ENCODE results near the gene STXBP6. TPM values are rescaled to one million over a fixed set of nuclear protein-coding genes. Genes with fewer than 3 reads are reported as not detected.

Gene STXBP6
- total and polyA plus RNA-seq, 10 of the 15 experiments (the other 5 are each of a cell fraction or from before 2014, with no cell fraction given) = 1.2 to 47.3 (median 1.9) TPM

DNA sequence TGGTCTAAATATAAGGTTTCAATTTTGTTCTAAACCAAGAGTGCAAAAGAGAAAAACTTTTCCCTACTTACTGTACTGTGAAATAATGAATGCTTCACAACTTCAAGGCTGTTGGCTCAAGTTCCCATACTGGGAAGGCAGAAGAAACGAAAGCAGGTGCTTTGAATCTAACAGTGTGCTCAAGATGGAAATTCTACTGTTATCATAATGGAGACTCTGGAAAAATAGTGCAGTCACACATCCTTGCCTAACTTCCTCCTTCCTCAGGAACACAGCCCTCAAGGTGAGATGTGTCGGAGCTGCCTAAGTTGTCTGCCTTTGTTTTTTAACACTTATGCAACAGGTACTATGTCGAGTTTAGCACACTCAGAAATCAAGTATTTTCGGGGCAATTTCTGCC, 131.1 kb downstream of the STXBP6 start:
- SMC1A ChIA-PET (ENCODE audit: uncharacterized antibody, unreplicated experiment) = interaction anchor here (1.0 to 2.1 kb wide), 4 partner anchors 8 to 59 kb away, joined by 3 to 11 read pairs (median 3); no protein-coding TSS in a partner anchor
- in situ Hi-C loops (cut with MboI) (no loop called here), intact Hi-C loops (cut with micrococcal nuclease; ENCODE audit: unreplicated experiment) (no loop called here)
- Histone ChIP-seq H3K9me3 (replicated peaks; ENCODE audit: control insufficient read depth, insufficient read depth, low read length) (no peaks in the 10 kb centered on the region), H3K9ac (ENCODE audit: control insufficient read depth, insufficient read depth, low read length) (no peak overlapping the region), H3K4me3 (no peak overlapping the region), H3K27ac (ENCODE audit: control insufficient read depth, insufficient read depth) (no peak overlapping the region), H2AFZ (ENCODE audit: control insufficient read depth, low read depth, low read length) (no peak overlapping the region), H3K36me3 (ENCODE audit: control insufficient read depth in 2 of 2, insufficient read depth in 2 of 2, low read length in 1 of 2) (no peaks in the 10 kb centered on the region), H3K79me2 (ENCODE audit: control insufficient read depth, insufficient read depth, low read length) (no peaks in the 10 kb centered on the region), H4K20me1 (ENCODE audit: control insufficient read depth, insufficient read depth) (no peaks in the 10 kb centered on the region), H3K4me2 (ENCODE audit: control insufficient read depth, insufficient read depth) (no peak overlapping the region), H3K4me1 (ENCODE audit: control insufficient read depth, insufficient read depth, low read length) (no peaks in the 10 kb centered on the region), H3K27me3 (replicated peaks in 1 of 2; ENCODE audit: control insufficient read depth in 2 of 2, insufficient read depth in 2 of 2, low read length in 1 of 2) (no peaks in the 10 kb centered on the region)
- POLR2A ChIA-PET = no interaction called here
- ATAC-seq = no peak; the same call in 2 of the 3 replicates
- no TSS peak for BruUV-seq (replicated peaks)
- no peak for DNase-seq (ENCODE audit: low read depth, low spot score)
- 9% methylated on average over 4 of the region's 4 CpGs for WGBS (ENCODE audit: insufficient coverage, insufficient replicate concordance, low lambda C conversion rate, missing lambda C conversion rate)
- no peak for FAIRE-seq
- CTCF ChIA-PET = no interaction called here
- RAD21 ChIA-PET (ENCODE audit: unreplicated experiment) = interaction anchor here (1.0 kb wide), 1 partner anchor 74 kb away, joined by 3 read pairs; no protein-coding TSS in a partner anchor
- no peak for TF ChIP-seq GABPA (IDR thresholded peaks at IDR 0.05; ENCODE audit: low read depth)

DNA sequence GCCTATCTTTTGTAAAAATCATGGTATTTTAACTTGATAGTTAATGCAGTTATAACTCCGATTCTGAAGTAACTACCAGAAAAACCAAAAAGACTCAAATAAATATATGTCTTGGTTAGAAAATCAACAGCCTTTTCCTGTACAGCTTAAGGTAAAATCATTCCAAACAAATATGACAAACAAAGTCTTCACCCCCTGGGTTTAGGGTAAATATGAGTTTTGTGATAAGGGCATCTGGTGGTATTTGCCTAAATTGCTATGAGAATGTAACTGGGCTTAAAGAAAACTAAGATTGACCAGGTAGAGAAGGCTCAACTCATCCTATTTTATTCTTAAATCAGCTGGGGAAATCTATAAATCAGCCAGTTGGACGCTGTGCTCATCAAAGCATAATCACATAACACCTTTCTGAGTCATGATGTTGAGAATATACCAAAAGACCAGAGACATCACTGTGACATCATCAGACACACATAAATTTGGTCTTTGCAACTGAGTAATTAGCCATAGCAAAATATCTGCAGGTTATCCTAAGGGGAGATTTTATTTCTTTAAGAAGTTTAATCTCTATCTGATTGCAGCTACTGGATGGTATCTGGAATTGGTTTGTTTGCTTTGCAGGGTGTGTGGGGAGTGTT, 133.9 kb downstream of the STXBP6 start:
- BruUV-seq (replicated peaks) = no TSS peak
- no peak overlapping the region for H3K4me2 ChIP-seq (ENCODE audit: control insufficient read depth, insufficient read depth)
- TF ChIP-seq, protein P1, sequence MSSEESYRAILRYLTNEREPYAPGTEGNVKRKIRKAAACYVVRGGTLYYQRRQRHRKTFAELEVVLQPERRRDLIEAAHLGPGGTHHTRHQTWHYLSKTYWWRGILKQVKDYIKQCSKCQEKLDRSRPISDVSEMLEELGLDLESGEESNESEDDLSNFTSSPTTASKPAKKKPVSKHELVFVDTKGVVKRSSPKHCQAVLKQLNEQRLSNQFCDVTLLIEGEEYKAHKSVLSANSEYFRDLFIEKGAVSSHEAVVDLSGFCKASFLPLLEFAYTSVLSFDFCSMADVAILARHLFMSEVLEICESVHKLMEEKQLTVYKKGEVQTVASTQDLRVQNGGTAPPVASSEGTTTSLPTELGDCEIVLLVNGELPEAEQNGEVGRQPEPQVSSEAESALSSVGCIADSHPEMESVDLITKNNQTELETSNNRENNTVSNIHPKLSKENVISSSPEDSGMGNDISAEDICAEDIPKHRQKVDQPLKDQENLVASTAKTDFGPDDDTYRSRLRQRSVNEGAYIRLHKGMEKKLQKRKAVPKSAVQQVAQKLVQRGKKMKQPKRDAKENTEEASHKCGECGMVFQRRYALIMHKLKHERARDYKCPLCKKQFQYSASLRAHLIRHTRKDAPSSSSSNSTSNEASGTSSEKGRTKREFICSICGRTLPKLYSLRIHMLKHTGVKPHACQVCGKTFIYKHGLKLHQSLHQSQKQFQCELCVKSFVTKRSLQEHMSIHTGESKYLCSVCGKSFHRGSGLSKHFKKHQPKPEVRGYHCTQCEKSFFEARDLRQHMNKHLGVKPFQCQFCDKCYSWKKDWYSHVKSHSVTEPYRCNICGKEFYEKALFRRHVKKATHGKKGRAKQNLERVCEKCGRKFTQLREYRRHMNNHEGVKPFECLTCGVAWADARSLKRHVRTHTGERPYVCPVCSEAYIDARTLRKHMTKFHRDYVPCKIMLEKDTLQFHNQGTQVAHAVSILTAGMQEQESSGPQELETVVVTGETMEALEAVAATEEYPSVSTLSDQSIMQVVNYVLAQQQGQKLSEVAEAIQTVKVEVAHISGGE (CRISPR knock-in tag; IDR thresholded peaks at IDR 0.05) = no peak
- no peak for TF ChIP-seq ATF2 (IDR thresholded peaks at IDR 0.05; ENCODE audit: low read length)
- no peak for TF ChIP-seq ESRRA (IDR thresholded peaks at IDR 0.05; ENCODE audit: low read length)
- no peak for TF ChIP-seq BACH1 (IDR thresholded peaks at IDR 0.05; ENCODE audit: borderline replicate concordance)
- no peak for TF ChIP-seq YBX1 (IDR thresholded peaks at IDR 0.05)
- no peak for TF ChIP-seq JUND (IDR thresholded peaks at IDR 0.05; ENCODE audit: low read depth, low read length)
- TF ChIP-seq, protein P2, sequence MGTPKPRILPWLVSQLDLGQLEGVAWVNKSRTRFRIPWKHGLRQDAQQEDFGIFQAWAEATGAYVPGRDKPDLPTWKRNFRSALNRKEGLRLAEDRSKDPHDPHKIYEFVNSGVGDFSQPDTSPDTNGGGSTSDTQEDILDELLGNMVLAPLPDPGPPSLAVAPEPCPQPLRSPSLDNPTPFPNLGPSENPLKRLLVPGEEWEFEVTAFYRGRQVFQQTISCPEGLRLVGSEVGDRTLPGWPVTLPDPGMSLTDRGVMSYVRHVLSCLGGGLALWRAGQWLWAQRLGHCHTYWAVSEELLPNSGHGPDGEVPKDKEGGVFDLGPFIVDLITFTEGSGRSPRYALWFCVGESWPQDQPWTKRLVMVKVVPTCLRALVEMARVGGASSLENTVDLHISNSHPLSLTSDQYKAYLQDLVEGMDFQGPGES (IDR thresholded peaks at IDR 0.05) = no peak
- TF ChIP-seq TCF12 (IDR thresholded peaks at IDR 0.05; ENCODE audit: low read depth, low read length) = no peak
- TF ChIP-seq YY1 (IDR thresholded peaks at IDR 0.05; ENCODE audit: low read depth, low read length) = no peak
- TF ChIP-seq NR2C1 (IDR thresholded peaks at IDR 0.05) = no peak
- CTCF ChIA-PET = interaction anchor here (0.9 to 3.1 kb wide), 7 partner anchors 12 to 207 kb away, joined by 3 to 6 read pairs (median 3); no protein-coding TSS in a partner anchor
- intact Hi-C loops (cut with micrococcal nuclease; ENCODE audit: unreplicated experiment) = no loop called here
- H4K20me1 ChIP-seq (ENCODE audit: control insufficient read depth, insufficient read depth) = no peaks in the 10 kb centered on the region
- no peaks in the 10 kb centered on the region for H3K4me1 ChIP-seq (ENCODE audit: control insufficient read depth, insufficient read depth, low read length)
- RAD21 ChIA-PET (ENCODE audit: unreplicated experiment) = interaction anchor here (0.6 to 4.6 kb wide), 7 partner anchors 9 to 110 kb away, joined by 3 to 35 read pairs (median 3); no protein-coding TSS in a partner anchor
- no peak overlapping the region for H3K27ac ChIP-seq (ENCODE audit: control insufficient read depth, insufficient read depth)
- H2AFZ ChIP-seq (ENCODE audit: control insufficient read depth, low read depth, low read length) = no peak overlapping the region
- SMC1A ChIA-PET (ENCODE audit: uncharacterized antibody, unreplicated experiment) = interaction anchor here (0.6 to 9.3 kb wide), 13 partner anchors 8 to 608 kb away, joined by 3 to 87 read pairs (median 17); no protein-coding TSS in a partner anchor
- POLR2A ChIA-PET = interaction anchor here (1.7 to 3.2 kb wide), 3 partner anchors 8 to 39 kb away, joined by 5 to 15 read pairs (median 6); no protein-coding TSS in a partner anchor
- H3K27me3 ChIP-seq (replicated peaks in 1 of 2; ENCODE audit: control insufficient read depth in 2 of 2, insufficient read depth in 2 of 2, low read length in 1 of 2) = no peaks in the 10 kb centered on the region
- H3K4me3 ChIP-seq = no peak overlapping the region
- H3K79me2 ChIP-seq (ENCODE audit: control insufficient read depth, insufficient read depth, low read length) = no peaks in the 10 kb centered on the region
- WGBS (ENCODE audit: insufficient coverage, insufficient replicate concordance, low lambda C conversion rate, missing lambda C conversion rate) = 20% methylated on average over 2 of the region's 2 CpGs
- ATAC-seq (peak; percentile 39), FAIRE-seq (no peak), DNase-seq (ENCODE audit: low read depth, low spot score) (no peak)
- in situ Hi-C loops (cut with MboI) = no loop called here
- no peak overlapping the region for H3K9ac ChIP-seq (ENCODE audit: control insufficient read depth, insufficient read depth, low read length)
- no peaks in the 10 kb centered on the region for H3K9me3 ChIP-seq (replicated peaks; ENCODE audit: control insufficient read depth, insufficient read depth, low read length)
- no peaks in the 10 kb centered on the region for H3K36me3 ChIP-seq (ENCODE audit: control insufficient read depth in 2 of 2, insufficient read depth in 2 of 2, low read length in 1 of 2)
